Measurements from ENCODE around the gene PIPOX. TPM values are rescaled to one million over a fixed set of nuclear protein-coding genes. Genes with fewer than 3 reads are reported as not detected.

PIPOX gene, protein sequence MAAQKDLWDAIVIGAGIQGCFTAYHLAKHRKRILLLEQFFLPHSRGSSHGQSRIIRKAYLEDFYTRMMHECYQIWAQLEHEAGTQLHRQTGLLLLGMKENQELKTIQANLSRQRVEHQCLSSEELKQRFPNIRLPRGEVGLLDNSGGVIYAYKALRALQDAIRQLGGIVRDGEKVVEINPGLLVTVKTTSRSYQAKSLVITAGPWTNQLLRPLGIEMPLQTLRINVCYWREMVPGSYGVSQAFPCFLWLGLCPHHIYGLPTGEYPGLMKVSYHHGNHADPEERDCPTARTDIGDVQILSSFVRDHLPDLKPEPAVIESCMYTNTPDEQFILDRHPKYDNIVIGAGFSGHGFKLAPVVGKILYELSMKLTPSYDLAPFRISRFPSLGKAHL
- total RNA-seq, result 100 to 1,000 TPM; 167 to 322 (median 226) TPM
- long read RNA-seq, transcript PIPOX-201 (8 exons, 2,414 nt), result major isoform, 95 of 127 reads
- long read RNA-seq, partial matches to known transcripts, result 28 of 127 reads
- long read RNA-seq, other reads (novel, unspliced or antisense), result 3 of 127 reads

DNA sequence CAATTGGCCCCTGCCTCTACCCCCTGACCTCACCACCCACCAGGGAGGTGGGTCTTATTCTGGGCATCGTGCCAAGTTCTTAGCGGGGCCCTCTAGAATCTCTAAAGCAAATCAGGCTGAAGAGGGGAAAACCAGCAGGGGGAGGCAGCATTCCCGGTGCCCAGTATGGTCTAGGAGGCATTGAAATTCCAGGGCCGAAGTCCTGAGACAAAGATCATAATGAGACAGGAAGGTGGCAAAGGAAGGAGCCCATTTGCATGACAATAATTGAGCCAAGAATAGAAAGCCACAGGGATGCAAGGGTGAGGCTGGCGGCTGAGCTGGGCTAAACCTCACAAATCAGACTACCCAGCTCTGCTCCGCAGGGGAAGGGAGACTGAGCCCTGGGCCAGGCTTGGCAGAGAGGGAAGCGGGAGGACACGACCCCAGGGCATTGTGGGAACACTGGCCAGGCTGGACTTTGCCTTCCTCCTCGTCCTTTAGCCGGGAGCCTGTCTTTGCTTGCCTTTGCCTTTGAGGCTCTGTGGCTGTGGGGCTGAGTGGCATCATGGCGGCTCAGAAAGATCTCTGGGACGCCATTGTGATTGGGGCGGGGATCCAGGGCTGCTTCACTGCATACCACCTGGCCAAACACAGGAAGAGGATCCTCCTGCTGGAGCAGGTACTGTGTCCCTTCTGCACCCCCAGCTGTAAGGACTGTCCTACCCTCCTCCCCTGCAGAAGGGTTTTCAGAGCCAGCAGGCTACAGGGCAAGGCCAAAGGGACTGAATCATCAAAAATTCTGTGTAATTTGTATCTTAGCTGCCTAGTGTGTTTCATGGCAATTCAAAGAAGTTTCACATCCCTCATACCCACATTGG lies at the start of gene PIPOX:
Gene PIPOX (plus strand): TSS at position 463 of the 860 bp plus-strand sequence. CDS start 85 bp downstream, at position 548.
- Histone ChIP-seq H3K4me1 (peaks cover 0 to 32% (median 11%) of the 10 kb centered on the region in 4 donors), H3K27ac (peak within 1 kb of the TSS; percentile 42 to 80 (median 64))

DNA sequence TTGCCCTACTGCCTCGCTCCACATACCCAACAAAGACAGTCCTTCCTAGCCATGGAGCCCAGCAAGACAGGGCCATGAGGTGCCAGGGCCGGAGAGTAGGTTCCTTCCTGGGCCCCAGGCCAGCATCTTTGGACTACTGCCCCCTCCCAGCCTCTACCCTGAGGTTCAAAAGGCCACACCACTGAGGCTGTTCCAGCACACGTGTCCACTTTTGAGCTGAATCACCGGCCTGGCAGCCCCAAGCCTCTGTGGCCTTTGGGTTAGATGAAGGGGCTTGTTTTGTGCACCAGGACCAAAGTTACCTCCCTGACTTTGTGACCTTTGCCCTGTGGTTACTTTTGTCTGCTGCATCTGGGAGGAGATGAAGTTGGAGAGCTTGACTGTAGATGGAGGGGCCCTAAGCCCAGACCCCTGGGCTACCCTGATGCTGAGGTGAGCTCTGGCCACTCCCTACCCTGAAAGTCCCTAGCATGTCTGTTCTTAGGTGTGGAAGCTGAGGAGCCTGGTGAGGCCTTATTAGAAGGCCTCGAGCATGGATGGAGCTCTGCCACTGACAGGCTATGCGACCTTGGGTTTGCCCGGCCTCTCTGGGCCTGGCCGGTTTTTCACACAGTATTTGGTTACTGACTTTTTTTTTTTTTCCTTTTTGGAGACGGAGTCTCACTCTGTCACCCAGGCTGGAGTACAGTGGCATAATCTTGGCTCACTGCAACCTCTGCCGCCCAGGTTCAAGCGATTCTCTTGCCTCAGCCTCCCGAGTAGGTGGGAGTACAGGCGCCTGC lies 49.1 kb upstream of the PIPOX start:
- Histone ChIP-seq H3K27me3 (no peaks in the 10 kb centered on the region), H3K4me3 (no peak overlapping the region), H3K4me1 (peaks cover 0 to 39% (median 17%) of the 10 kb centered on the region in 4 donors), H3K36me3 (no peaks in the 10 kb centered on the region), H3K9me3 (no peaks in the 10 kb centered on the region), H3K27ac (peak overlapping the region in 1 of 3 donors; percentile 38)
- DNase-seq (peak; percentile 70 to 84 (median 80)), ATAC-seq (peak; percentile 36 to 73 (median 66))
- TF ChIP-seq, protein P1, sequence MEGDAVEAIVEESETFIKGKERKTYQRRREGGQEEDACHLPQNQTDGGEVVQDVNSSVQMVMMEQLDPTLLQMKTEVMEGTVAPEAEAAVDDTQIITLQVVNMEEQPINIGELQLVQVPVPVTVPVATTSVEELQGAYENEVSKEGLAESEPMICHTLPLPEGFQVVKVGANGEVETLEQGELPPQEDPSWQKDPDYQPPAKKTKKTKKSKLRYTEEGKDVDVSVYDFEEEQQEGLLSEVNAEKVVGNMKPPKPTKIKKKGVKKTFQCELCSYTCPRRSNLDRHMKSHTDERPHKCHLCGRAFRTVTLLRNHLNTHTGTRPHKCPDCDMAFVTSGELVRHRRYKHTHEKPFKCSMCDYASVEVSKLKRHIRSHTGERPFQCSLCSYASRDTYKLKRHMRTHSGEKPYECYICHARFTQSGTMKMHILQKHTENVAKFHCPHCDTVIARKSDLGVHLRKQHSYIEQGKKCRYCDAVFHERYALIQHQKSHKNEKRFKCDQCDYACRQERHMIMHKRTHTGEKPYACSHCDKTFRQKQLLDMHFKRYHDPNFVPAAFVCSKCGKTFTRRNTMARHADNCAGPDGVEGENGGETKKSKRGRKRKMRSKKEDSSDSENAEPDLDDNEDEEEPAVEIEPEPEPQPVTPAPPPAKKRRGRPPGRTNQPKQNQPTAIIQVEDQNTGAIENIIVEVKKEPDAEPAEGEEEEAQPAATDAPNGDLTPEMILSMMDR (IDR thresholded peaks at IDR 0.05), result no peak
- TF ChIP-seq POLR2A (IDR thresholded peaks at IDR 0.05), result no peak
- WGBS (ENCODE audit: insufficient coverage, low coverage, low lambda C conversion rate, missing lambda C conversion rate), result 70% methylated on average over 6 of the region's 13 CpGs
- intact Hi-C loops (cut with DNase I), result no loop called here

More for the DNA sequence above, at the start of gene PIPOX:
- Histone ChIP-seq H3K36me3 (peaks cover 0 to 10% (median 0%) of the 10 kb centered on the region in 4 donors), H3K27me3 (no peaks in the 10 kb centered on the region), H3K4me3 (peak within 1 kb of the TSS; percentile 47 to 84 (median 75)), H3K9me3 (no peaks in the 10 kb centered on the region)
- ATAC-seq (peak; percentile 65 to 85 (median 74)), DNase-seq (peak; percentile 75 to 92 (median 91))
- intact Hi-C loops (cut with DNase I), result no loop called here
- TF ChIP-seq, protein P1 (IDR thresholded peaks at IDR 0.05), result peak in 3 of 4 donors; percentile 9 to 40 (median 25)
- TF ChIP-seq POLR2A (IDR thresholded peaks at IDR 0.05), result peak; percentile 18
- WGBS (ENCODE audit: insufficient coverage, low coverage, low lambda C conversion rate, missing lambda C conversion rate), result 10% methylated on average over 7 of the region's 13 CpGs

DNA sequence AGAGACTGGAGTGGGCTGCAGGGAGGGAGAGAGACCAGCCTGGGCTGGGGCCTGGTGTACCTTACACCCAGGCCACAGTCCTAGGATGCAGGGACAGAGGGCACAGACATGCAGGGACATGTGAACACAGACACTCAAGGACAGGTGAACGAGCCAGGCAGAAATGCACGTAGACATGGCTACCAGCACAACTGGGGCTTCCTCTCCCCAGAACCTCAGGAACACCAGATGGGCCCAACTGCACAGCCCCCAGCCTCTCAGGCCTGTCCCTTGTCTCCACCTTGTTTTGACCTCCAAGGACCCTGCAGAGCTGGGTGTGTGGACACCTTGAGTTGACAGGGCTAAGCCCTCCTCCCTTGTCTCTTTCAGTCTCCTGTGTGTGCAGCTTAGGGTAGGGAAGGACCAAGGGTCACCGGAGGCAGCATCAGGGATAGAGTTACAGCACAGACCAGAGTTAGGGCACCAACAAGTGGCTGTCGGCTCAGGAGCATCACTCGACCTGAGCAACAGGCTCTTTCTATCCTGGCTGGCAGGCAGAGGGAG lies 46.3 kb upstream of the PIPOX start:
- DNase-seq (no peak), ATAC-seq (no peak)
- no peaks in the 10 kb centered on the region for H3K36me3 ChIP-seq
- 33% methylated on average over 1 of the region's 5 CpGs for WGBS (ENCODE audit: insufficient coverage, low coverage, low lambda C conversion rate, missing lambda C conversion rate)
- H3K4me3 ChIP-seq, result no peak overlapping the region
- H3K27me3 ChIP-seq, result no peaks in the 10 kb centered on the region
- H3K27ac ChIP-seq, result no peak overlapping the region
- intact Hi-C loops (cut with DNase I), result no loop called here
- H3K4me1 ChIP-seq, result peaks cover 0 to 30% (median 13%) of the 10 kb centered on the region in 4 donors
- H3K9me3 ChIP-seq, result no peaks in the 10 kb centered on the region
- no peak for TF ChIP-seq POLR2A (IDR thresholded peaks at IDR 0.05)
- TF ChIP-seq, protein P1 (IDR thresholded peaks at IDR 0.05), result no peak

All from right lobe of liver (tissue), 6 donors.